H9 (cell line): ENCODE data around the gene RALBP1. TPM values are rescaled to one million over a fixed set of nuclear protein-coding genes. Genes with fewer than 3 reads are reported as not detected.

Experiments used
- DNase-seq: peaks from one replicate; pipeline ENCODE4 v3.0.0-alpha.2; 2017
- H2AFZ ChIP-seq: one replicate; pipeline ENCODE4 v1.6.1; 2013; ENCODE audit warnings: mild to moderate bottlenecking, low read length, control low read depth, moderate library complexity
- H2AK5ac ChIP-seq: 2 replicates; pipeline ENCODE4 v1.6.1; 2013; ENCODE audit warnings: low read length, control low read depth, mixed read lengths; ENCODE audit not compliant: insufficient read length
- H2BK120ac ChIP-seq: one replicate; pipeline ENCODE4 v1.6.1; 2013; ENCODE audit warnings: low read depth, mild to moderate bottlenecking, low read length, control low read depth, inconsistent platforms; ENCODE audit not compliant: poor library complexity, severe bottlenecking
- H2BK12ac ChIP-seq: 2 replicates; pipeline ENCODE4 v1.6.1; 2013; ENCODE audit warnings: low read length, control low read depth, mixed read lengths, low read depth; ENCODE audit not compliant: insufficient read length
- H2BK15ac ChIP-seq: 2 replicates; pipeline ENCODE4 v1.6.1; 2013; ENCODE audit warnings: low read depth, low read length, control low read depth
- H2BK20ac ChIP-seq: one replicate; pipeline ENCODE4 v1.6.1; 2013; ENCODE audit warnings: low read depth, mild to moderate bottlenecking, low read length, control low read depth, inconsistent platforms; ENCODE audit not compliant: poor library complexity, severe bottlenecking
- H2BK5ac ChIP-seq: 2 replicates; pipeline ENCODE4 v1.6.1; 2013; ENCODE audit warnings: low read length, control low read depth, mixed read lengths; ENCODE audit not compliant: insufficient read length
- H3K14ac ChIP-seq: 2 replicates; pipeline ENCODE4 v1.6.1; 2013; ENCODE audit warnings: low read length, control low read depth; ENCODE audit not compliant: insufficient read depth
- H3K18ac ChIP-seq: 2 replicates; pipeline ENCODE4 v1.6.1; 2013; ENCODE audit warnings: low read depth, mild to moderate bottlenecking, mixed read lengths, low read length, control low read depth; ENCODE audit not compliant: insufficient read length
- H3K23ac ChIP-seq: 2 replicates; pipeline ENCODE4 v1.6.1; 2013; ENCODE audit warnings: low read length, control low read depth, mixed read lengths, low read depth; ENCODE audit not compliant: insufficient read length
- H3K23me2 ChIP-seq: 2 replicates; pipeline ENCODE4 v1.6.1; 2013; ENCODE audit warnings: low read depth, mild to moderate bottlenecking, mixed read lengths, low read length, control low read depth; ENCODE audit not compliant: insufficient read length, poor library complexity, severe bottlenecking
- H3K27ac ChIP-seq: 2 replicates; pipeline ENCODE4 v1.5.1; 2013; ENCODE audit warnings: low read length, control low read depth, mixed read lengths, low read depth; ENCODE audit not compliant: insufficient read length
- H3K27me3 ChIP-seq: 2 replicates; pipeline ENCODE4 v1.6.1; 2013; ENCODE audit warnings: low read length, control low read depth, inconsistent platforms; ENCODE audit not compliant: insufficient read depth
- H3K4ac ChIP-seq: 2 replicates; pipeline ENCODE4 v1.6.1; 2013; ENCODE audit warnings: low read depth, mild to moderate bottlenecking, control low read depth, inconsistent platforms, low read length, moderate library complexity
- H3K4me1 ChIP-seq: 2 replicates; pipeline ENCODE4 v1.6.1; 2013; ENCODE audit warnings: low read length, control low read depth, inconsistent platforms; ENCODE audit not compliant: insufficient read depth
- H3K4me2 ChIP-seq: 2 replicates; pipeline ENCODE4 v1.6.1; 2013; ENCODE audit warnings: low read length, control low read depth, mixed read lengths; ENCODE audit not compliant: insufficient read length, insufficient read depth
- H3K56ac ChIP-seq: 2 replicates; pipeline ENCODE4 v1.6.1; 2013; ENCODE audit warnings: low read depth, mild to moderate bottlenecking, mixed read lengths, low read length, control low read depth; ENCODE audit not compliant: insufficient read length
- H3K79me1 ChIP-seq: 2 replicates; pipeline ENCODE4 v1.6.1; 2013; ENCODE audit warnings: low read depth, mild to moderate bottlenecking, moderate library complexity, low read length, control low read depth, inconsistent platforms; ENCODE audit not compliant: insufficient read depth, poor library complexity, severe bottlenecking
- H3K79me2 ChIP-seq: 2 replicates; pipeline ENCODE4 v1.6.1; 2013; ENCODE audit warnings: low read length, control low read depth, inconsistent platforms; ENCODE audit not compliant: insufficient read depth
- H3K9ac ChIP-seq: 2 replicates; pipeline ENCODE4 v1.6.1; 2013; ENCODE audit warnings: low read length, control low read depth, mixed read lengths; ENCODE audit not compliant: insufficient read length; ENCODE audit errors: extremely low read depth
- H3K9me3 ChIP-seq: one replicate; pipeline ENCODE4 v1.6.1; 2013; ENCODE audit warnings: low read depth, low read length, inconsistent platforms; ENCODE audit not compliant: control insufficient read depth
- H3T11ph ChIP-seq: one replicate; pipeline ENCODE4 v1.6.1; 2013; ENCODE audit warnings: mild to moderate bottlenecking, low read length, control low read depth, inconsistent platforms
- H4K20me1 ChIP-seq: one replicate; pipeline ENCODE4 v1.6.1; 2013; ENCODE audit not compliant: control insufficient read depth, insufficient read length, insufficient read depth
- H4K5ac ChIP-seq: 2 replicates; pipeline ENCODE4 v1.6.1; 2013; ENCODE audit warnings: low read depth, mild to moderate bottlenecking, mixed read lengths, low read length, control low read depth; ENCODE audit not compliant: insufficient read length
- H4K8ac ChIP-seq: replicated peaks from 2 replicates; pipeline ENCODE4 v1.6.1; 2013; ENCODE audit warnings: low read length, control low read depth, mixed read lengths, low read depth; ENCODE audit not compliant: insufficient read length
- H4K91ac ChIP-seq: 2 replicates; pipeline ENCODE4 v1.6.1; 2013; ENCODE audit warnings: low read depth, mild to moderate bottlenecking, moderate library complexity, mixed read lengths, low read length, control low read depth; ENCODE audit not compliant: insufficient read length
- H3K27ac Mint-ChIP-seq, 3 experiments: 2 replicates in 2 of 3; 3 replicates in 1 of 3; pipeline ENCODE4 v1.8.0; 2020 to 2021; ENCODE audit warnings: mixed read lengths in 3 of 3, mild to moderate bottlenecking in 1 of 3, moderate library complexity in 1 of 3
- H3K27me3 Mint-ChIP-seq: 2 replicates; pipeline ENCODE4 v1.8.0; 2021; ENCODE audit warnings: low read depth, mild to moderate bottlenecking, moderate library complexity, mixed read lengths
- H3K36me3 Mint-ChIP-seq, 3 experiments: 2 replicates in 2 of 3; 3 replicates in 1 of 3; pipeline ENCODE4 v1.8.0; 2020 to 2021; ENCODE audit warnings: low read depth in 3 of 3, mixed read lengths in 3 of 3; ENCODE audit not compliant: insufficient read depth in 1 of 3
- H3K4me1 Mint-ChIP-seq, 2 experiments: 2 replicates each; pipeline ENCODE4 v1.8.0; 2020; ENCODE audit warnings: mixed read lengths in 2 of 2
- H3K4me3 Mint-ChIP-seq, 2 experiments: 2 replicates in 1 of 2; 3 replicates in 1 of 2; pipeline ENCODE4 v1.8.0; 2020 to 2021; ENCODE audit warnings: mild to moderate bottlenecking in 2 of 2, mixed read lengths in 2 of 2, moderate library complexity in 1 of 2
- H3K9me3 Mint-ChIP-seq, 2 experiments: 2 replicates in 1 of 2; 3 replicates in 1 of 2; pipeline ENCODE4 v1.8.0; 2020; ENCODE audit warnings: mild to moderate bottlenecking in 2 of 2, mixed read lengths in 2 of 2, moderate library complexity in 1 of 2
- WGBS: extraction: QIAGEN DNeasy Blood & Tissue Kit; methylation state at CpG from one replicate; pipeline ENCODE4 v1.1.7; 2013; ENCODE audit warnings: missing lambda C conversion rate, low lambda C conversion rate, mixed read lengths; ENCODE audit not compliant: insufficient read length; ENCODE audit errors: extremely low coverage; 5-methylcytosine and 5-hydroxymethylcytosine counted together
- total RNA-seq: library from RNA; stranded (reverse); gene quantifications from 2 replicates; pipeline ENCODE4 v1.2.1, GENCODE V29; 2021
- TF ChIP-seq, protein P1 (sequence below): fragments of 200-600 bp; sonication (generic); conservative IDR thresholded peaks from 3 replicates; pipeline ENCODE4 v1.8.0; 2021; ENCODE audit warnings: antibody characterized with exemption, mild to moderate bottlenecking

The RALBP1 gene
- total RNA-seq, 1 experiment from 2014 or later: 51.0 TPM

GRCh38 chr18:9447334-9447733, 28.0 kb upstream of the RALBP1 start:
- Histone ChIP-seq H3K27me3 (no peaks in the 10 kb centered on the region), H3K14ac (no peak overlapping the region), H2BK5ac (no peak overlapping the region), H3K9ac (no peak overlapping the region), H2BK20ac (no peak overlapping the region), H3K56ac (no peak overlapping the region), H4K5ac (no peak overlapping the region), H3T11ph (no peak overlapping the region), H3K23ac (no peak overlapping the region), H4K8ac (no peak overlapping the region), H2AFZ (no peak overlapping the region), H3K18ac (no peak overlapping the region), H3K9me3 (no peaks in the 10 kb centered on the region), H2BK12ac (no peak overlapping the region), H4K20me1 (no peaks in the 10 kb centered on the region), H4K91ac (no peak overlapping the region), H2BK120ac (no peak overlapping the region), H2AK5ac (no peak overlapping the region), H3K79me2 (no peaks in the 10 kb centered on the region), H3K4me1 (no peaks in the 10 kb centered on the region), H3K27ac (no peak overlapping the region), H3K4ac (no peak overlapping the region), H2BK15ac (no peak overlapping the region), H3K79me1 (no peaks in the 10 kb centered on the region), H3K4me2 (no peak overlapping the region), H3K23me2 (no peaks in the 10 kb centered on the region)
- Mint-ChIP-seq H3K27me3 (no peaks in the 10 kb centered on the region; the same call in 1 of the 2 replicates), H3K36me3 (peaks cover 4 to 19% (median 12%) of the 10 kb centered on the region in 3 experiments; a peak in 6 of 7 replicates), H3K27ac (no peak overlapping the region), H3K9me3 (peaks cover 15 to 23% of the 10 kb centered on the region in 2 experiments), H3K4me3 (no peak overlapping the region), H3K4me1 (peaks cover 0 to 3% of the 10 kb centered on the region in 2 experiments; a peak in 1 of 4 replicates)
- TF ChIP-seq, protein P1, sequence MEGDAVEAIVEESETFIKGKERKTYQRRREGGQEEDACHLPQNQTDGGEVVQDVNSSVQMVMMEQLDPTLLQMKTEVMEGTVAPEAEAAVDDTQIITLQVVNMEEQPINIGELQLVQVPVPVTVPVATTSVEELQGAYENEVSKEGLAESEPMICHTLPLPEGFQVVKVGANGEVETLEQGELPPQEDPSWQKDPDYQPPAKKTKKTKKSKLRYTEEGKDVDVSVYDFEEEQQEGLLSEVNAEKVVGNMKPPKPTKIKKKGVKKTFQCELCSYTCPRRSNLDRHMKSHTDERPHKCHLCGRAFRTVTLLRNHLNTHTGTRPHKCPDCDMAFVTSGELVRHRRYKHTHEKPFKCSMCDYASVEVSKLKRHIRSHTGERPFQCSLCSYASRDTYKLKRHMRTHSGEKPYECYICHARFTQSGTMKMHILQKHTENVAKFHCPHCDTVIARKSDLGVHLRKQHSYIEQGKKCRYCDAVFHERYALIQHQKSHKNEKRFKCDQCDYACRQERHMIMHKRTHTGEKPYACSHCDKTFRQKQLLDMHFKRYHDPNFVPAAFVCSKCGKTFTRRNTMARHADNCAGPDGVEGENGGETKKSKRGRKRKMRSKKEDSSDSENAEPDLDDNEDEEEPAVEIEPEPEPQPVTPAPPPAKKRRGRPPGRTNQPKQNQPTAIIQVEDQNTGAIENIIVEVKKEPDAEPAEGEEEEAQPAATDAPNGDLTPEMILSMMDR: no peak
- DNase-seq: no peak
- WGBS: no CpG with 5 or more reads among the region's 7 CpGs
